ENCODE data around the gene TIE1. TPM values are rescaled to one million over a fixed set of nuclear protein-coding genes. Genes with fewer than 3 reads are reported as not detected.
A peak's percentile ranks its signal among the peaks of the same experiment; 100 is the strongest.

Gene TIE1
- total RNA-seq, 1 donor from 2014 or later, result 0.36 TPM

DNA sequence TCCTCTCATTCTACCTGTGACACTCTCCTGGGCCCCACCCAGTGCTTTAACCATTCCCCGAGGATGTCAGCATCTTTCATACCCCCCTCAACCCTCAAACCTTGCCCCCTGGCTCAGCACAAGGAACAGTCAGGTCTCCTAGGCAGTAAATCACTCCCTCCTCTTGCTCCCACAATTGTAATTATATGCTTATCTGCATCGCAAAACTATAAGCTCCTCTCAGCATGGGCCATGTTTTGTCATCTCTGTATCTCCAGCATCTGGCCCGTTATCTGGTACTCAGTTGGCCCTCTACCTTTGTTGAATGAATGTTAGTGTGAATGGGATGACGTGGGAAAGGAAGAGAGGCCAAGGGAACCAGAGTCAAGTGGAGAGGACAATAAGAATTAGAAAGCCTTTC, 69.8 kb downstream of the TIE1 start:
- H3K4me1 Mint-ChIP-seq (ENCODE audit: low read depth), result peaks cover 22% of the 10 kb centered on the region
- intact Hi-C loops (cut with micrococcal nuclease), result no loop called here
- no peaks in the 10 kb centered on the region for H3K27me3 Mint-ChIP-seq (ENCODE audit: insufficient read depth)
- peak overlapping the region; percentile 24 for H3K4me3 Mint-ChIP-seq
- no peak overlapping the region for H3K27ac Mint-ChIP-seq
- no peaks in the 10 kb centered on the region for H3K9me3 Mint-ChIP-seq
- no peak for DNase-seq (ENCODE audit: low spot score)
- H3K36me3 Mint-ChIP-seq (ENCODE audit: low read depth), result peaks cover 10% of the 10 kb centered on the region

DNA sequence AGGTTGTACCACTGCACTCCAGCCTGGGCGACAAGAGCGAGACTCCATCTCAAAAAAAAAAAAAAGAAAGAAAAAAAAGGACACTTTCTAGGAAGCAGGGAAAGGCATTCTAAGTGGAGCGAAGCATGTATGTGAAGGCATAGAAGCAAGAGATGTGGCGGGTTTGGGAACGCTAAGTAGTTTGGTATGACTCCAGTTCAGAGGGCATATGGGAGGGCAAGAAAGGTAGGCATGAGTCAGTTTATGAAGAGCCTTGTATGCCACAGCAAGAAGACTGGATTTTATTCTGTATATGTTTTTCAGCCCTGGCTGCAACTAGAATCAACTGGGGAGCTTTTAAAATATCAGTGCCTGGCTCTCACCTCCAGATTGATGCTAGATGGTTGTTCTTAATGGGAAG, 71.4 kb downstream of the TIE1 start:
- Mint-ChIP-seq H3K36me3 (ENCODE audit: low read depth) (peaks cover 8% of the 10 kb centered on the region), H3K27ac (no peak overlapping the region), H3K4me3 (no peak overlapping the region), H3K27me3 (ENCODE audit: insufficient read depth) (no peaks in the 10 kb centered on the region), H3K4me1 (ENCODE audit: low read depth) (peaks cover 15% of the 10 kb centered on the region), H3K9me3 (no peaks in the 10 kb centered on the region)
- intact Hi-C loops (cut with micrococcal nuclease), result no loop called here
- no peak for DNase-seq (ENCODE audit: low spot score)

Other genes with a start within 250 kb of the TIE1 start
- gene EBNA1BP2, start 128.7 kb upstream of the TIE1 start, total RNA-seq, result 126 and 132 TPM in 2 replicates
- gene CFAP57, start 128.7 kb upstream of the TIE1 start, total RNA-seq, result not detected in 2 replicates
- not detected in 2 replicates for gene TMEM125, start 31.0 kb upstream of the TIE1 start, total RNA-seq
- not detected in 2 replicates for gene C1orf210, start 15.4 kb upstream of the TIE1 start, total RNA-seq
- not detected in 2 replicates for gene MPL, start 36.8 kb downstream of the TIE1 start, total RNA-seq
- gene CDC20, start 58.0 kb downstream of the TIE1 start, total RNA-seq, result 82.9 and 91.8 TPM in 2 replicates
- gene ELOVL1, start 67.0 kb downstream of the TIE1 start, total RNA-seq, result 81.8 and 85.7 TPM in 2 replicates
- gene MED8, start 88.8 kb downstream of the TIE1 start, total RNA-seq, result 43.0 and 48.5 TPM in 2 replicates
- gene SZT2, start 88.9 kb downstream of the TIE1 start, total RNA-seq, result 59.2 and 64.5 TPM in 2 replicates
- gene HYI, start 152.9 kb downstream of the TIE1 start, total RNA-seq, result 14.3 and 16.5 TPM in 2 replicates
- 0.69 and 0.93 TPM in 2 replicates for gene PTPRF, start 229.9 kb downstream of the TIE1 start, total RNA-seq